AG09319 (cell line): ENCODE results near the gene SCUBE1.

ENCODE experiments used
- DNase-seq: peaks from one replicate; pipeline ENCODE4 v3.0.0-alpha.2; 2010; ENCODE audit warnings: low read depth; ENCODE audit errors: extremely low read depth
- CTCF ChIP-seq: IDR thresholded peaks from 2 replicates; pipeline ENCODE4 v1.5.1; 2011; ENCODE audit warnings: low read depth, mild to moderate bottlenecking, inconsistent platforms, low read length, moderate library complexity

SCUBE1 gene

DNA sequence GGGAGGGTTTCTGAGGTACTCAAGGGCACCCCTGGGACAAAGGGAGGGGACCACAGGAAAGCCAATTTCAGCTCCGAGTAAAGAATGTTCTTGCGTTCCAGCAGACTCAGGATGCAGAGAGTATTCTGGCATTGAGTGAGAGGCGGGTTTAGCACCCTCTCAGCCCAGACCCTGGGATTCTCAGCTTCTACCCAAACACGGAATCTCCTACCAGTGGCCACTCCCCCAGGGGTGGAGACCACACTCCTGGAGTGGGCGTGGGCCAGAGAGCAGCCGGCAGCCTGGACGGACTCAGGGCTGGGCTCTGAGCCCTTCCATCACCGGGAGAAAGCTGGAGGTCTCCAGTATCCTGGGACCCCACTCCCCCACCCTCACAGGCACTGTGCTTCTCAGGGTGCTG, 130.1 kb downstream of the SCUBE1 start:
- DNase-seq = no peak
- no peak for TF ChIP-seq CTCF

DNA sequence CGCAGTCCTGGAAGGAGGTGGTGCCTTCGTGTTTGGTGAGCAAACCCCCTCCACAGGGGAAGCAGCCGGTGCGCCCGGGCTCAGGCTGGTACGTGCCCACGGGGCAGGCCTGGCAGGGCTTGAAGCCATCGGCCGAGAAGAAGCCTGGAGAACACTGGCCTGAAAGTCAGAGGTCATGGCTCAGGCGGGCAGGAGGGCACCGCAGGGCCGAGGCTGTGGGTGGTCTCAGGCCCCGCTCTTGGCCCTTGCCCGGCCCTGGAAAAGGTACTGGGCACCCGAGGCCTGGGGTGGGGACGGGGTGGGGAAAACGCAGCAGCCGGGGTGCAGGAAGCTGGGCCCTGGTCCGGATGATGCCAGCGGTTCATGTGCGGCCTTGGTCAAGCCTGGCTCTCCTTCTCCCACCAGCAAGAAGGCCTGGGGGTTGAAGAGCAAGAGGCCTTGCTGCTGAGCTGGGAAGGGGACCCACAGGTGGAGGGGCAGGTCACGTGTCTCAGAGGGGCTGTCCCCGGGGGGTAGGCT, 130.7 kb downstream of the SCUBE1 start:
- TF ChIP-seq CTCF = no peak
- DNase-seq = no peak

GRCh38 chr22:43211941-43212433, 131.2 kb downstream of the SCUBE1 start:
- DNase-seq = no peak
- no peak for TF ChIP-seq CTCF

- no peak for TF ChIP-seq CTCF
- no peak for DNase-seq
Measured at GRCh38 chr22:43210631-43211515, 132.3 kb downstream of the SCUBE1 start.

GRCh38 chr22:43209971-43210370, 133.2 kb downstream of the SCUBE1 start:
- TF ChIP-seq CTCF = no peak
- DNase-seq = no peak

DNA sequence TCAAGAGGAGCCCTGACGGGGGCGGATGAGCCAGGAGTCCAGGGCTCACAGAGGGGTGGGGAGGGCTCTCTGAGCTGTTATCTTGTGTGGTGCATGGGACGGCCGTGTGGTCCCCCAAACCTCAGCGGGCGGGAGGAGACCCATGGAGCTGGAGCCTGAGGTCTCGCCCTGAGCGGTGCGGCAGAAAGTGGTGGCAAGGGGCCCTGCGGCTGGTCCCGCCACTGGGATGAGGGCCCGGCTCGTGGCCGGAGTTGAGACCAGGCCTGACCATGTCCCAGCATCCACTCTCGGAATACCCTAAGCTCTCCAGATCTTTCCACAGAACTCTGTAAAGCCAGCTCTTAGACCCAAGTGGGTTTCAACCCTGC, 133.7 kb downstream of the SCUBE1 start:
- TF ChIP-seq CTCF = no peak
- DNase-seq = no peak

DNA sequence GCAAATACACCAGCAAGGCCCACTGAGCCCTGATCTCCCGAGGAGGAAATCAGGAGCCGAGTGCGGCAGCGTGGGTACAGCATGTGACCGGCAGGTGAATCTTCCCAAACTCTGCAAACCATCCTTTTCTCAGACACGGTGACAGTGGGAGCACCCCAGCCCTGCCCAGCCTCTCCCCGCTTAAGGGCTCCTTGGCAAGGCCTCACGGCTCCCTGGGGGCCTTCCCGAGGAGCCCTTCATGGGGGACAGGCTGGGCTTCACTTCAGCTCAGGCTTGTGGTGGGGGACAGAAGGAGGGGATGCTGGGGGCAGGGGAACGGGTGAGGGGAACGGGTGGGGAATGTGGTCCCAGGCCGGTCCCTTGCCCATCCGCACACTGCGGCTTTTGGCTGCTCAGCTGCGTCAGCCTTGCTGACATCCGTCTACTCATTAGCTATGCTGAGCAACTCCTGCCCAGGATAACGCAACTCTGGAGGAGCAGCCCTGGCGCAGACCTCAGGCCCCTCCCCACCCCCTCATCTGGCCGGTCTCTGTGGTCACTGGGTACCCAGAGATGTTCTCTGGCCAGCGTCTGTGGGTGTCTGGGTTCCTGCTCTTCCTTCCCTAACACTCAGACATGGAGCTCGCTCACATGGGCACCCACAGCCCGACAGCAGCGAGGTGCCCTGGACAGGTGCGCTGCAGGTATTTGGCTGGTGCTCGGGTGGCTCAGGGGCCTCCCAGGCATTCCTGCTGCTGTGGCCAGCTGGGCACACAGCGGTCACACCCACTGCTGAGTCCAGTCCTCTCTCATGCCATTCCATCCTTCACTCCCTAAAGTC, 134.3 kb downstream of the SCUBE1 start:
- no peak for DNase-seq
- no peak for TF ChIP-seq CTCF
